ENCODE data around the gene MRAP2.
"Not testable (repeated sequence)": the region's sequence is repeated elsewhere in the genome, so short reads cannot be mapped to it uniquely, and the experiment has no call there.

MRAP2 gene

GRCh38 chr6:84035484-84035883 is 1.9 kb downstream of the MRAP2 start:
- DNase-seq = no peak

GRCh38 chr6:84037425-84038089 is 4.0 kb downstream of the MRAP2 start:
- DNase-seq = no peak

- DNase-seq = no peak
Measured at GRCh38 chr6:84042603-84043002, 9.0 kb downstream of the MRAP2 start.

- no peak for DNase-seq
Measured at GRCh38 chr6:84043555-84043954, 10.0 kb downstream of the MRAP2 start.

- DNase-seq = no peak
Measured at GRCh38 chr6:84046755-84047154, 13.2 kb downstream of the MRAP2 start.

- no peak for DNase-seq
Measured at GRCh38 chr6:84048588-84048987, 15.0 kb downstream of the MRAP2 start.

GRCh38 chr6:84050408-84050807 is 16.8 kb downstream of the MRAP2 start:
- no peak for DNase-seq

GRCh38 chr6:84052204-84052882 is 18.8 kb downstream of the MRAP2 start:
- DNase-seq = no peak

GRCh38 chr6:84052883-84053241 is 19.3 kb downstream of the MRAP2 start:
- DNase-seq = no peak

GRCh38 chr6:84055647-84056046 is 22.1 kb downstream of the MRAP2 start:
- no peak for DNase-seq

- DNase-seq = no peak
Measured at GRCh38 chr6:84057908-84058307, 24.3 kb downstream of the MRAP2 start.

GRCh38 chr6:84059082-84059481 is 25.5 kb downstream of the MRAP2 start:
- no peak for DNase-seq

GRCh38 chr6:84061174-84061573 is 27.6 kb downstream of the MRAP2 start:
- no peak for DNase-seq

GRCh38 chr6:84061613-84062398 is 28.2 kb downstream of the MRAP2 start:
- no peak for DNase-seq

- no peak for DNase-seq
Measured at GRCh38 chr6:84062519-84063154, 29.1 kb downstream of the MRAP2 start.

GRCh38 chr6:84065693-84066290 is 32.2 kb downstream of the MRAP2 start:
- DNase-seq = no peak

GRCh38 chr6:84066536-84066935 is 33.0 kb downstream of the MRAP2 start:
- DNase-seq = no peak

GRCh38 chr6:84068873-84069272 is 35.3 kb downstream of the MRAP2 start:
- DNase-seq = not testable (repeated sequence)

GRCh38 chr6:84072442-84072997 is 38.9 kb downstream of the MRAP2 start:
- DNase-seq = no peak

- no peak for DNase-seq
Measured at GRCh38 chr6:84074988-84075781, 41.6 kb downstream of the MRAP2 start.

- no peak for DNase-seq
Measured at GRCh38 chr6:84077645-84078044, 44.1 kb downstream of the MRAP2 start.

GRCh38 chr6:84078335-84078734 is 44.8 kb downstream of the MRAP2 start:
- DNase-seq = no peak
